Coronary artery (tissue), 2 donors: ENCODE data around the gene KRTAP2-3.
"Not testable (repeated sequence)": the region's sequence is repeated elsewhere in the genome, so short reads cannot be mapped to it uniquely, and the experiment has no call there.

Source experiments
- DNase-seq: peaks from one replicate; pipeline ENCODE4 v3.0.0-alpha.2; 2017; ENCODE audit warnings: low spot score
- H3K27ac ChIP-seq, 2 donors: fragments of 200-600 bp; sonication (generic); one replicate each; pipeline ENCODE4 v1.5.1; 2016 to 2019
- H3K4me3 ChIP-seq: fragments of 200-600 bp; sonication (generic); 2 replicates; pipeline ENCODE4 v1.5.1; 2016; ENCODE audit warnings: mild to moderate bottlenecking, moderate library complexity
- CTCF ChIP-seq: fragments of 200-600 bp; sonication (generic); IDR thresholded peaks from one replicate; pipeline ENCODE4 v1.5.1; 2019; ENCODE audit warnings: antibody characterized with exemption

KRTAP2-3 gene

GRCh38 chr17:41052566-41052965, 7.3 kb downstream of the KRTAP2-3 start:
- no peak for DNase-seq
- H3K4me3 ChIP-seq = no peak overlapping the region
- no peak overlapping the region for H3K27ac ChIP-seq
- TF ChIP-seq CTCF = no peak

- TF ChIP-seq CTCF = no peak
- no peak overlapping the region for H3K4me3 ChIP-seq
- DNase-seq = no peak
- H3K27ac ChIP-seq = no peak overlapping the region
Observed at GRCh38 chr17:41049110-41049509, 10.8 kb downstream of the KRTAP2-3 start.

- H3K4me3 ChIP-seq = no peak overlapping the region
- TF ChIP-seq CTCF = no peak
- no peak overlapping the region for H3K27ac ChIP-seq
- no peak for DNase-seq
Observed at GRCh38 chr17:41048441-41048840, 11.5 kb downstream of the KRTAP2-3 start.

GRCh38 chr17:41046735-41047465, 13.0 kb downstream of the KRTAP2-3 start, which contains the start of gene KRTAP2-1:
TSS of gene KRTAP2-1 (minus strand) at chr17:41047316. CDS start at chr17:41047267, 49 bp downstream.
- H3K4me3 ChIP-seq, DNase-seq, H3K27ac ChIP-seq: not testable (repeated sequence)

GRCh38 chr17:41042953-41043352, 17.0 kb downstream of the KRTAP2-3 start:
- no peak for DNase-seq
- no peak overlapping the region for H3K27ac ChIP-seq

GRCh38 chr17:41040783-41041571, 18.9 kb downstream of the KRTAP2-3 start, which contains the start of gene KRTAP1-1:
TSS of gene KRTAP1-1 (minus strand) at chr17:41041450. CDS start at chr17:41041397, 53 bp downstream.
- not testable (repeated sequence) for H3K4me3 ChIP-seq, DNase-seq, H3K27ac ChIP-seq

More at GRCh38 chr17:41042953-41043352, 17.0 kb downstream of the KRTAP2-3 start:
- no peak for TF ChIP-seq CTCF
- no peak overlapping the region for H3K4me3 ChIP-seq

- TF ChIP-seq CTCF = no peak
- Histone ChIP-seq H3K27ac (no peak overlapping the region), H3K4me3 (no peak overlapping the region)
- DNase-seq = no peak
Observed at GRCh38 chr17:41037853-41038350, 22.0 kb downstream of the KRTAP2-3 start.

GRCh38 chr17:41034346-41034935, 25.5 kb downstream of the KRTAP2-3 start, which contains the start of gene KRTAP1-3:
TSS of gene KRTAP1-3 (minus strand) at chr17:41034874. CDS start at chr17:41034821, 53 bp downstream.
- not testable (repeated sequence) for H3K4me3 ChIP-seq, H3K27ac ChIP-seq, DNase-seq
